Astrocyte (in vitro differentiated cells and primary cell): Measurements from ENCODE around the gene HNRNPK.

Source experiments
- CTCF ChIP-seq: IDR thresholded peaks from 2 replicates; pipeline ENCODE4 v1.5.1; 2011; ENCODE audit warnings: low read depth, mild to moderate bottlenecking, inconsistent platforms, low read length, moderate library complexity; ENCODE audit not compliant: insufficient read depth
- EZH2 ChIP-seq: IDR thresholded peaks from 2 replicates; pipeline ENCODE4 v1.6.1; 2012; ENCODE audit warnings: mild to moderate bottlenecking, low read length, inconsistent platforms; ENCODE audit not compliant: insufficient read depth

GRCh38 chr9:83977196-83977595 lies 2.8 kb downstream of the HNRNPK start:
- TF ChIP-seq CTCF (no peak), EZH2 (no peak)
